Breast epithelium (tissue), 3 donors: Measurements from ENCODE around the gene DIS3L2.

Source experiments
- CTCF ChIP-seq, 3 donors: fragments of 450-650 bp; IDR thresholded peaks; one replicate each; pipeline ENCODE4 v1.5.1; 2016 to 2017; ENCODE audit warnings: antibody characterized with exemption in 3 of 3, mild to moderate bottlenecking in 3 of 3, moderate library complexity in 3 of 3
- POLR2A ChIP-seq: fragments of 450-650 bp; IDR thresholded peaks from one replicate; pipeline ENCODE4 v1.6.1; 2016; ENCODE audit warnings: antibody characterized with exemption, mild to moderate bottlenecking, moderate library complexity
- POLR2AphosphoS5 ChIP-seq, 3 donors: sonication (generic); formaldehyde crosslinking; IDR thresholded peaks; one replicate each; pipeline ENCODE4 v1.6.1; 2017; ENCODE audit warnings: antibody characterized with exemption in 3 of 3

GRCh38 chr2:232372231-232373208, 411.0 kb downstream of the DIS3L2 start:
- TF ChIP-seq CTCF (IDR thresholded peaks at IDR 0.05), result no peak
- no peak for TF ChIP-seq POLR2A
- no peak for TF ChIP-seq POLR2AphosphoS5 (IDR thresholded peaks at IDR 0.05)
